NOMO-1 treated with DMSO at 0.1 percent for 48 hours (cell line): Measurements from ENCODE around the gene AMFR.

ENCODE experiments used
- DNase-seq: peaks from one replicate; lab custom pipeline; 2025; ENCODE audit not compliant: unreplicated experiment; lab: John Stamatoyannopoulos, UW

The AMFR gene

DNA sequence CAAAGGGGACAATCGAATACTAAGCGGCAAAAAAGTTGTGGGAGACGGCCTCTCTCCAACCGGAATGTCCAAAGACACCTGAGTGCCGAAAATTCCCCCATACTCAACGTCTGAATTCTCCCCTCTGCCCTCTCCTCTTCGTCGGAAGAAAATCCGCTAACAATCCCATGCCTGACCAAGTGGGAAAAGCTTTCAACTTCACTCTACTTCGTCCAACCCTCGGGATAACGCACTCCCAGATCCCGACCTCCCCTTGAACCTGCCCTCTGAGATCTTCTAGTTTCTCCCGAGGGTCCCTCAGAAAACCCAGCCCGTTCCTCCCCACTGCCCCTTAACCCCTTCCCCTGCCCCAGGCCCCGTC is 961 bp downstream of the AMFR start:
- DNase-seq = no peak

DNA sequence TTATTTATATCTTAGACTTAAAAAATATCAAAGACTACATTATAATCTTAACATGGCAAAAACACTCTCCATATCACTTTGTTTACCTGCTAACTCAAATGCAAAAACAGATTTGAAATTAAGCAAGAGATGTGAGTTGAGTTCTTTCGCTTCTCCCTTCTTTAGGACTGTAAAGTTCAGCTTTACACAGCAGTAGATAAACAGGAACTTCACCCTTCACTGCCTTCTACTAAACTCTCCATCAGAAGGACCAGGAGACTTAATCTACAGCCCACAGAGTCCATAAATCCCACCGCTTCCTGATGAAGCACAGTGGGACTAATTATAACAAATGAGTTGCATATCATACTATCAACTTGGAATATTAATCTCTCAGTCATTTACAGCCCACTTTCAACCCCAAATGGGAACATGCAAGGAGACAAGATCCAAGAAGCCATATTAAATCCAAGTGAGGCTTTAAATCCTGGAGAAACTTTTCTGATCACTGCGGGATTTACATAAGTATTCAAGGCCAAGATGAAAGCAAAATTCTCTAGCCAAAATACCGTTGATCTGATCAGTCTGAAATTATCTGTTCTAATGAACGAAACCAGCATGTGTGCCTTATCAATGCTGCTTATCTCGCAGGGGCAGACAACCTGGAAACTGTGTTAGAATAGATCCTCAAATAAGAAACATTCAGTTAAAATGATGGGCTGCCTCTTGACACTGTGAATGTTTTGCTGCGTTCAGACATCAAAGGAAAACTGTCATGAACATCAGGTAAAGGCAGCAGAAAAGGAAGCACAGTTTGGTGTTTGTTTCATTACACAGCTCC is 1.6 kb downstream of the AMFR start:
- peak; percentile 85 for DNase-seq

DNA sequence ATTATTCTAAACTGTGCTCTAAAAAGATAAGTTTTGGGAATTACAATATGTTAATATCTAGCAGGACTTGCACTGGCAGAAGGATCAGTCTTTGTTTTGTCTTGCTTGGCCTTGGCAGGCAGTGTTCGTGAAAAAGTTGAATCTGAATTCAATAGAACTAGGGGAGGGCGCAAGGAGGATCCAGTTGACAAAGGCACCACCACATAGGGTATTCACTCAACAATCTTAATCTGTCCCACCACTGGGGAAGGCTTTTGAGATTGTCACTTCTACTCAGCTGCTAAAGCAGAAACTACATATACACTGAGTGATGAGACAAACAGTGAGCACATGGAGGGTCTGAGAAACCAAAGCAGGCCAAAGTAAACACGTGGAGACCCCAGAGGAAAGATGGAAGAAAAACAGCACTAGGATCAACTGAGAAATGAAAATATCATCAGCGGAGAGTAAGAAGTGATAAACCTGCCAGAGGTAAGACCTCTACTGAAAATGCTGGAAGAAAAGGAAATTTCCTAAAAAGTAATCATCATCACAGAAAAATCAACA is 2.4 kb downstream of the AMFR start:
- DNase-seq = no peak

DNA sequence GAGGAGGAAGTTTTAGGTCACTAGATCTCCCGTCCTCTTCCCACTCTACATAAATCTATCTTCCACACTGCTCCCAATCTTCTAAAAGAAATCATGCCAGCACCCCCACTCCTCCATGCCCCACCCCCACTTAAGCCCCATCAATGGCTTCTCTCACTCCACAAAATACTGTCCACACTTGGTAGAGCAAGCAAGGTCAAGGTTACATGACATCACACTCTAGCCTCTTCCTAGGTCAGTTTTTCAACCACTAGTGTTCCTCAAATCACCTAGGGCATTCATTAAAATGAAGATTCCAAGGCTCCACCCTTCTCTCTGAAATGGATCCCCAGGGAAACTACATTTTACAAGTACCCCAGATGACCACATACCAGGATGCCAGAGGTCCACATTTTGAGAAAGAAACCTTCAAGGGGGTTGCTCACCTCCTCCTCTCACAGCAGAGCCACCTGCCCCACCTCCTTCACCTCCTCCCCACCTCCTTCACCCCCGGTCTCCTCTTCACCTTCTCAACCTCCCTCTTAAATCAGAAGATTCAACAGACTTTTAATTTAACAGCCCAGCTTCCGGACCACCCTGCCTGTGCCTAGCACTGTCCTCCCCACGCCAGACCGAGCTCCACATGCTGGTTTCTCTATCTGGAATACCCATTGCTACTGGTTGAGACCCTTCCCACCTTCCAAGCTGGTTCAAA is 3.2 kb downstream of the AMFR start:
- DNase-seq = no peak

DNA sequence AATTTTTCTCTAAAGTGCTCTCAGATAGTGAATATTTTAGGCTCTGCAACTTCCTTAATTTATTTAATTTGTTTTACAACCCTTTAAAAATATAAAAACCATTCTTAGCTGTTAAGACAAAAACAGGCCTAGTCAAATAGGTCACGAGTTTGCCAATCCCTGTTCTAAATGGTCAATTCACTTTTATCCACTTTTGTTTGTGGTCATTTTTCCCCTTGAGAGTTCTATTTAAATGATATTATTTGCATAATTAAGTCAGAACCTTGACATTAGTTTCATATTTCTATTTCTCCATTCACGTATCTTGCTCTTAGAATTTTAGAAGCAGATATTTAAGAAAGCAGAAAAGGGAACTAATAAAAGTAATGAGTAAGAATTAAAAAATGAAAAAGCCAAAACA is 4.0 kb downstream of the AMFR start:
- no peak for DNase-seq

DNA sequence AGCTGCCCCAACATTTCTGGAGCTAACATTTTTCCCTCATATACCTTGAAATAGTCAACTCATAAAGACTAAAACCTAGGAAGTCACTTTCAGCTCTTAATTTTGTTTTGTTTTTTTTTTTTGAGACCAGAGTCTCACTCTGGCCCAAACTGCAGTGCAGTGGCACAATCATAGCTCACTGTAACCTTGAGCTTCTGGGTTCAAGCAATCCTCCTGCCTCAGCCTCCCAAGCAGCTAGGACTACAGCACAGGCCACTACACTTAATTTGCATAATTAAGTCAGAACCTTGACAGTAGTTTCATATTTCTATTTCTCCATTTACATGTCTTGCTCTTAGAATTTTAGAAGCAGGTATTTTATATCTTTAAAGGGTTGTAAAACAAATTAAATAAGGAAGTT is 4.7 kb downstream of the AMFR start:
- no peak for DNase-seq

DNA sequence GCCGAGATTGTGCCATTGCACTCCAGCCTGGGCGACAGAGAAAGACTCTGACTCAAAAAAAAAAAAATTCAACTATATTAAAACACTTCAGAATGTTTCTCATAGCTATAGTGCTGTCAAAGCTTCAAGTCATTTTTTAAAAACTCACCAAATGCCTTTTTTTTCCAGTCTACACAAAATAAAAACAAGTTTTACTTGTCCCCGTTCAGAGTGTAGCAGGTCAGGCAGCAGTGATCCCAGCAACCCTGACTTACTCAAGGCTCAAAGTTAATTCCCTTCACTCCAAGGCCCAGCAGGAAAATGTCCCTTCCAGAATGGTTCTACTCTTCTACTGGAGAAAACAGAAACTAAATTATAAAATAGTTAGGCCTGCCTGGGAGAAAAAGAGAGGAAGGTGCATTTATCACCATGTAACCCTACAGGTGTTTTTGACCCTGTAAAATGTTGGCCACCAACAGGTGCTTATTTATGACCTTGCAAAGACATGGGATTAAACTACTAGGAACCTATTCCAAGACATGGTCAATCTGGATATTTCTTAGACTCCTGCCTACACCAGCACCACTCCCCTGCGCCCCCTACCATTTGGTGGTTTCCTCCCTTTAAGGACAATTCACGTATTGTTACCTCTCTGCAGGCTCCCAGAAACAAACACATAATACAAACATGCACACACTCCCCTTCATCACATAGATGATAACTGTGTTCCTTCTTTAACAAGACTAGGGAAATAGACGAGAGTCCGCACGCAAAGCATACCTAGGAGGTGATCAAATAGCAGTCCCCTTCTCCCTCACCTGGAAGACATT is 5.4 kb downstream of the AMFR start:
- DNase-seq = no peak

DNA sequence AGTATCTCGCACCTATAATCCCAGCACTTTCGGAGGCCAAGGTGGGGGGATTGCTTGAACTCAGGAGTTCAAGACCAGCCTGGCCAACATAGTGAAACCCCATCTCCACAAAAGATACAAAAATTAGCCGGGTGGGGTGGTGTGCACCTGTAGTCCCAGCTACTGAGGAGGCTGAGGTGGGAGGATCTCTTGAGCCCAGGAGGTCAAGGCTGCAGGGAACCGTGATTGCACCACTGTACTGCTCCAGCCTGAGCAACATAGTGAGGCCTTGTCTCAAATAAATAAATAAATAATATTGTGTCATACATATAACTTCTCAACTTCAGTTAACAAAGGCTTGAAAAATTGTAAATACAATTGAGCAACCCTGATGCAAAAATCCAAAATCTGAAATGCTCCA is 8.2 kb downstream of the AMFR start:
- DNase-seq = no peak

DNA sequence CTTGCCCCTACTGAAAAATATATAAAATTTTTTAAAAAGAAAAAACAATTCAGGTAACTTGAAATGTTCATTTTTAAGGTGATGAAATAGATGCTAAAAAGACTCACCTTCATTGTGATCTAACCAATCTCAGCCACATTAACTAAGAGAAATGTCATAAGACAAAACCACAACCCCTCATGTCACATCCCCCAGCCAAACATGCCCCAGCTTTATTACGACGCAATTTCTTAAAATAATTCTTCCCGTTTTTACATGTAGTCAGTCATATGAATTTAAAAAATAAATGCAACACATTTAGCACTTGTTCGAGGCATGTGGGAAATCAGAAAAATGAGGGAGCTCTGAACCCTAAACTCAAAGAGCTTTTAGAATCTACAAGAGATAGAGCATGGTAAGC is 9.5 kb downstream of the AMFR start:
- peak; percentile 55 for DNase-seq

DNA sequence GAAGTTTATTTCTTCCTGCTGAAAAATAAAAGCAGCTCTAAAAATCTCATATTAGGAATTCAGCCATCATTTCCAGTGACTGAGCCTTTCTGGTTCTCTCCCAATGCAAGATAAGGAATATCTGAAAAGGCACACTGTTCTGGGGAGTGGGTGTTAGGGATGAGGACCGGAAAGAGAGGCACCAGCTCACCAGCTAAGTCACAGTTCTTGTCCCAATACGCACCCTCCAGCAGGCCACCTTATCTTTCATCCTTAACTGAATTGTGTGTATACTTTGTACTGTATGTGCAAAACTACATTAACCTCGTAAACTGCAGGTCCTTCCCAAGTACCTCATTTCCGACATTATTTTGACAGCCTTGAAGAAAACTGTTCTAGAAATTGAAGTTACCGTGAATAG is 11.0 kb downstream of the AMFR start:
- DNase-seq = no peak

DNA sequence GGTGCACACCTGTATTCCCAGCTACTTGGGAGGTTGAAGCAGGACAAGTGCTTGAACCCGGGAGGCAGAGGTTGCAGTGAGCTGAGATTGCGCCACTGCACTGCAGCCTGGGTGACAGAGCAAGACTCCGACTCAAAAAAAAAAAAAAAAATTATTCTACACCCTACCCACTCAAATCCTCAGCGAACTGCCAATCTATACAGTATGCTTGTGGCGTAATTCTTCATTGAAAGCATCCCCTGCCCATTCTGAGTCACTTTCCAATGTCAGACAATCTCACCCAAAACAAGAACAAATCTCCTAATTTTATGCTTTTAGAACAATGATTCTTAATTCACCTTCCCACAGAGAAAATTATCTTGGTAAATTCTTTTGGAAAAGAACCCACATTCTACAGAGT is 12.0 kb downstream of the AMFR start:
- DNase-seq = no peak

DNA sequence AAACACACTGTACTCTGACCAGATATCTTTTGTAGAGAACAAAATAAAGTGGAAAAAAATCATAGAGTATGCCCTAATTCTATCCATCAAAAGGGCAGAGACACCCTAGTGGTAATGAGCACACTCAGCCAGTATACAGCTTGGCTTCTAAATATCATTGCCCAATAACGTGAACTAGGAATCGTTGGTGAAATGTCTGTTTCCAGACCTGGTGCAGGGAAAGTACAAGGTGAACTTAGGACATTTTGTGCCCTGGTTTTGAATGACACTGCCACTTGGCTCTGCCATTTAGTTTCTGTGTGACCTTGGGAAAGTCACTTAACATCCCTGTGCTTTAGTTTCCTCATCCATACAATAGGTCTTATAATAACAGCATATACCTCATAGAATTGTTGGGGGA is 13.7 kb downstream of the AMFR start:
- DNase-seq = no peak

DNA sequence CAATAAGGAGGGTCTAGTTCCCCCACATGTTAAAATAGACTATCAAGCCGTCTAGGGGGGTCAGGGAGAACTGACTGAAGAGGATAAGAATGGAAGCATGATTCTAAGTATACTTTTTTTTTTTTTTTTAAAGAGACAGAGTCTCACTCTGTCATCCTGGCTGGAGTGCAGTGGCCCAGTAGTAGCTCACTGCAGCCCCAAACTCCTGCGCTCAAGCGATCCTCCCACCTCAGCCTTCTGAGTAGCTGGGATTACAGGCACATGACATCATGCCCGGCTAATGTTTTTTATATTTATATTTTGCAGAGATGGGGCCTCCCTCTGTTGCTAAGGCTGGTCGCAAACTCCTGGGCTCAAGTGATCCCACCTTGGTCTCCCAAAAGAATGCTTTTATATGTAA is 14.2 kb downstream of the AMFR start:
- DNase-seq = no peak

DNA sequence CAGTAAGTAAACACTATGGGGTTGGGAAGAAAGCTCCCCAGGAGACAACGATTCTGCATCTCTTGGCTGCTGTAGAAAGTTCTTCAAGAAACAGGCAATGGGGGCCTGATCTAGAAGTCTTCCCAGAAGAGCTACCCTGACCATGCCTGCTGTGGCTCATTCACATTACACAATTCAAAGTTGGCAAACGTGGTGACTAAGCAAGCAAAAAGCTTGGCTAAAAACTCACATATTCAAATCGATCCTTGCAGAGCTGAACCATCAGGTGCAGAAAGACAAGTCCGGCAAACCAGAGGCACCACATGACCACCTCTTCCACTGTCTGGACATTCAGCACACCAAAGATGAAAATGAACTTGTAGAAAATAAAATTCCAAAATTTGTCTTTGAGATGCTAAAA is 16.1 kb downstream of the AMFR start:
- no peak for DNase-seq

DNA sequence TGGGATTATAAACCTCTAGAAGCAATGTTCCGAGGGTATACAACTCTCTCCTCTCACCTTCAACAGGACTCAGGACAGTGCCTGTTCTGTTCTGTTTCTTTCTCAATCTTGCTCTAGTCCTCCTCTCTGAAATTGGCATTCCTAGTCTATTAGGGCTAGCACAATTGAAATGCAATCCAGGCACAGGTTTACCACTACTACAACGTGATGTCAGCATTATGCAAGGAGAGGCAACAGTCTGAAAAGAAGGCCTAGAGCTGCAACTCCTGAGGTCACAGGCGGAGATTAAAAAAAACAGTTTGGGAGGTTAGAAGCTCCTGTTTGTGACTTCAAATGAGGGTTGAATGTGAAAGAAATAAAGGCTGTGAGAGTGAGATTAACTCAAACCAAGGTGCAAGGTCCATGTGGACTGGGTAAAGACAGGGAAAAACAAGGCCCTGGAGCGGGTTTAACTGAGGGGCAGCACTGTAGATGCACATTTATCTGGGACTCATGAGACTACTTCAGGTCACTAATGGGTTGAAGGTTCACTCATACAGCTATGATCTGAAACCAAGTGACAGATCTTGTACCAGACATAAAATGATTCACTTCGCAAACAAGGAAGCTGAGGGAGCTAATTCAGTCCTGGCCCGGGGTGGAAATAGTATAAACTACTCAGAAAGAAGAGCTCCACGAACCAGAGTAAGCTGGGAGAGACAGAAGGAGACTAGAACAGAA is 16.8 kb downstream of the AMFR start:
- DNase-seq = no peak

DNA sequence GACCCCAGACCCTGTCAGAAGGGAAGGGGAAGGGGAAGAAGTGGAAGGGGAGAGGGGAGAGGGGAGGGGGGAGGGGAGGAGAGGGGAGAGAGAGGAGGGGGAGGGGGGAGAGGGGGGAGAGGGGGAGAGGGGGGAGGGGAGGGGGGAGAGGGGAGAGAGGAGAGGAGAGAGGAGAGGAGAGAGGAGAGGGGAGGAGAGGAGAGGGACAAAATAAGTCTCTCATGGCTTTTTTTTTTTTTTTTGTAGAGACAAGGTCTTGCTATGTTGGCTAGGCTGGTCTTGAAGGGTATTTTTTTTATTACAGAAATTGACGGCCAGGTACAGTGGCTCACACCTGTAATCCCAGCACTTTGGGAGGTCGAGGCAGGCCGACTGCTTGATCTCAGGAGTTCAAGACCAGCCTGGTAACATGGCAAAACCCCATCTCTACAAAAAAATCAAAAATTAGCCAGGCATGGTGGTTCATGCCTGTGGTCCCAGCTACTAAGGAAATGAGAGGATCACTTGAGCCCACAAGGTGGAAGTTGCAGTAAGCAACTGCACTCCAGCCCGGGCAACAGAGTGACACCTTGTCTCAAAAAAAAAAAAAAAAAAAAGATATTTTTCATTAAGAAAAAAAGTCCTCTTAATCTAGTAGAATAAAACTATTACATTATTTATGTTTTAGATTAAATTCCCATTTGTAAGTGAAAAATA is 19.2 kb downstream of the AMFR start:
- DNase-seq = no peak

DNA sequence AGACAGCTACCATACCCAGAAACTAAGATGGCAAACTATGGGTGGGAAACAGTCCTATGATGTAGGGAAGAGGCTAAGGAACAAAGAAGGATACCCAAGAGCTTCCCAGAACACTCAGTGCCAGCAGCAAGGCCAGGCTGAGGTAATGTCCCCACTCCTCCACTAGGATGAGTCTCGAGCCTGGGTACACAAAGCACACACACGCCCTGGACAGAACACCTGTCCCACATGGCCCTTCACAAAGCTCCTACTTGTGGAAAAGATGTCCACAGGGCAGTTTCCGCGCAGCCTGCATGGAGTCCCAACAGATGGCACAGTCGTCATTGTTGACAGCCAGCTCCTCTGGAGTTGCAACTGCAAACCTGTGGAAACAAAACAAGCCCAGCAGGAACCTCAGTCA is 23.9 kb downstream of the AMFR start:
- no peak for DNase-seq

DNA sequence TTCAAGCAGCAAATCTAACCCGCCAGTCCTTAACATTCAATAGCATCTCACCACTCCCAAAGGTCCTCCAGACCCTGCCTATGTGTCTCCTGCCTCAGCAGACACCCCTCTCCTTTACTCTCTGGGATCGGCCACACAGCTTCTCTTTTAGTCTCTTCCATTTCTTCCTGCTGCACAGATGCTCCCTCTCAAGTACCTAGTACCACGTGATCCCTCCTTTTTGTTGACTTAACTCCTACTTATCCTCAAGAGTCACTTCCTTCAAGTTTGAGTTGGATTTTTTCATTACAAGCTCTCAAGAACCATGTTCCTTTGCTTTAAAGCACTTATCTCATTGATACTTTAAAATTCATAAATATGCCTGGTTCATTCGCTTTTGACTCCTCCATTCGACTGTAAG is 24.9 kb downstream of the AMFR start:
- no peak for DNase-seq

DNA sequence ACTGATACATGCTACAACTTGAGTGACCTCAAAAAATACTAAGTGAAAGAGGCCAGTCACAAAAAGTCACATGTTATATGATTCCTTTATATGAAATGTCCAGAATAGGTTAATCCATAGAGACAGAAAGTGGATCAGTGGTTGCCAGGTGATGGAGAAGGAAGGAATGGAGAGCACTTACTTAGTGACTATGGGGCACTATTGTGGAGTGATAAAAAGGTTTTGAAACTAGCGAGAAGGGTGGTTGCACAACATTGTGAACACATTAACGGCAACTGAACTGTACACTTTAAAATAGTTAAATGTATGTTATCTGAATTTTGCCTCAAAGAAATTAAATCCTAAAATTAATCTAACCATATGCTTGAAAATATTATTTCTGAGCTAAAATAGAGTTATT is 25.9 kb downstream of the AMFR start:
- peak; percentile 23 for DNase-seq

DNA sequence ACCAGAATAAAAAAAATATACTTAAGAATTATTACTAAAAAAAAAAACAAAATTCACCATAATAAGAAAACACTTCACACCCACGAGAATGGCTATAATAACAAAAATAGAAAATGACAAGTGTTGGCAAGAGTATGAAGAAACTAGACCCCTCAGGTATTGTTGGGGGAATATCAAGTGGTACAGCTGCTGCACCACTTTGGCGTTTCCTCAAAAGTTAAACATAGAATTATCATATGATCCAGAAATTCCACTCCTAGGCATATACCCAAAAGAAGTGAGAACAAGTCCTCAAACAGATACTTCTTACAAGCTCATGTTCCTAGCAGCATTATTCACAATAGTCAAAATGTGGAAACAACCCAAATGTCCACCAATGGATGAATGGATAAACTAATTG is 26.3 kb downstream of the AMFR start:
- no peak for DNase-seq
